Measurements from ENCODE around the gene RPTOR. TPM values are rescaled to one million over a fixed set of nuclear protein-coding genes. Genes with fewer than 3 reads are reported as not detected.

Gene RPTOR
- total and polyA plus RNA-seq, 10 of the 15 experiments (the other 5 are each of a cell fraction or from before 2014, with no cell fraction given), result 0.18 to 32.1 (median 7.8) TPM

- no peak for TF ChIP-seq ZNF592 (IDR thresholded peaks at IDR 0.05)
Measured at GRCh38 chr17:80920441-80920840, 375.8 kb downstream of the RPTOR start (continued).

- H3K4me2 ChIP-seq (ENCODE audit: control insufficient read depth, insufficient read depth), result no peak overlapping the region
- intact Hi-C loops (cut with micrococcal nuclease; ENCODE audit: unreplicated experiment) (no loop called here), in situ Hi-C loops (cut with MboI) (no loop called here)
- H3K9ac ChIP-seq (ENCODE audit: control insufficient read depth, insufficient read depth, low read length), result no peak overlapping the region
- ChIA-PET SMC1A (ENCODE audit: uncharacterized antibody, unreplicated experiment) (no interaction called here), RAD21 (ENCODE audit: unreplicated experiment) (no interaction called here), POLR2A (no interaction called here), CTCF (no interaction called here)
- peaks cover 0 to 4% of the 10 kb centered on the region in 2 experiments; a peak in 3 of 4 replicates for H3K36me3 ChIP-seq (ENCODE audit: control insufficient read depth in 2 of 2, insufficient read depth in 2 of 2, low read length in 1 of 2)
- no peak overlapping the region for H3K27ac ChIP-seq (ENCODE audit: control insufficient read depth, insufficient read depth)
- no peaks in the 10 kb centered on the region for H3K27me3 ChIP-seq (replicated peaks in 1 of 2; ENCODE audit: control insufficient read depth in 2 of 2, insufficient read depth in 2 of 2, low read length in 1 of 2)
- BruUV-seq (replicated peaks), result no TSS peak
- TF ChIP-seq POLR2A (IDR thresholded peaks at IDR 0.05; ENCODE audit: low read depth, low read length) (no peak), JUND (IDR thresholded peaks at IDR 0.05; ENCODE audit: low read depth, low read length) (no peak), WRNIP1 (IDR thresholded peaks at IDR 0.05; ENCODE audit: borderline replicate concordance, low read depth, low read length) (no peak)
- FAIRE-seq (no peak), ATAC-seq (no peak), DNase-seq (ENCODE audit: low read depth, low spot score) (no peak)
- no peaks in the 10 kb centered on the region for H3K79me2 ChIP-seq (ENCODE audit: control insufficient read depth, insufficient read depth, low read length)
- H3K9me3 ChIP-seq (replicated peaks; ENCODE audit: control insufficient read depth, insufficient read depth, low read length), result no peaks in the 10 kb centered on the region; the same call in 2 of the 3 replicates
- H4K20me1 ChIP-seq (ENCODE audit: control insufficient read depth, insufficient read depth), result no peaks in the 10 kb centered on the region
- no peaks in the 10 kb centered on the region for H3K4me1 ChIP-seq (ENCODE audit: control insufficient read depth, insufficient read depth, low read length)
- H2AFZ ChIP-seq (ENCODE audit: control insufficient read depth, low read depth, low read length), result no peak overlapping the region
- WGBS (ENCODE audit: insufficient coverage, insufficient replicate concordance, low lambda C conversion rate, missing lambda C conversion rate), result 90% methylated on average over 22 of the region's 22 CpGs
- H3K4me3 ChIP-seq, result no peak overlapping the region
Measured at GRCh38 chr17:80921159-80921558, 376.5 kb downstream of the RPTOR start.
